HCT116 (cell line): Measurements from ENCODE around the gene GSTO1. TPM values are rescaled to one million over a fixed set of nuclear protein-coding genes. Genes with fewer than 3 reads are reported as not detected.

Experiments used
- ATAC-seq: fragments of 200-7000 bp; cut with Tn5 transposase; 2 replicates; pipeline ENCODE4 v1.9.1; 2020; ENCODE audit warnings: mild to moderate bottlenecking, moderate library complexity
- BruUV-seq: library from RNA; stranded (reverse); fragments of 400-500 nt; replicated peaks from 2 replicates; lab custom pipeline; 2021; lab: Mats Ljungman, UMichigan
- CTCF ChIA-PET: fragments of 300-600 bp; sonication (Branson Sonifier 250); formaldehyde crosslinking; loops from one replicate; lab custom pipeline; 2021; ENCODE audit warnings: antibody characterized with exemption; lab: Charles Lee
- POLR2A ChIA-PET: fragments of 300-600, 350-600 bp; sonication (Branson Sonifier 250); formaldehyde crosslinking; loops from one replicate; lab custom pipeline; 2021; ENCODE audit warnings: antibody characterized with exemption; lab: Charles Lee
- RAD21 ChIA-PET, 2 experiments: fragments of 300-600 bp; sonication (Branson Sonifier 250); formaldehyde crosslinking; loops; one replicate each; lab custom pipeline; 2023; ENCODE audit warnings: low total read pairs in 2 of 2; ENCODE audit not compliant: uncharacterized antibody in 2 of 2, unreplicated experiment in 2 of 2, low non-redundant PET in 1 of 2; lab: Charles Lee
- DNase-seq: peaks from one replicate; pipeline ENCODE4 v3.0.0-alpha.2; 2010; ENCODE audit warnings: low read depth, low spot score
- H2AFZ ChIP-seq: fragments of 200-600 bp; shearing (Covaris generic), sonication (generic); 2 replicates; pipeline ENCODE4 v1.6.1; 2017; ENCODE audit warnings: low read depth, mixed run types, mixed read lengths, antibody characterized with exemption, low read length; ENCODE audit not compliant: poor library complexity, severe bottlenecking
- H3K27ac ChIP-seq: 2 replicates; pipeline ENCODE4 v1.5.1; 2012; ENCODE audit warnings: low read depth, low read length
- H3K27me3 ChIP-seq: fragments of 200-600 bp; sonication (generic); 2 replicates; pipeline ENCODE4 v1.6.1; 2016; ENCODE audit warnings: mixed run types, low read length, mixed read lengths; ENCODE audit not compliant: insufficient read depth
- H3K36me3 ChIP-seq, 2 experiments: fragments of 200-500 bp in 1 of 2; fragments of 200-600 bp in 1 of 2; sonication (Bioruptor generic) in 1 of 2; sonication (generic) in 1 of 2; 2 replicates each; pipeline versions ENCODE4 v1.5.1 to v1.6.1; 2014 to 2016; ENCODE audit warnings: low read length in 2 of 2, inconsistent platforms in 1 of 2, mixed read lengths in 1 of 2, mixed run types in 1 of 2; ENCODE audit not compliant: insufficient read depth in 2 of 2, control insufficient read depth in 1 of 2
- H3K4me1 ChIP-seq, 2 experiments: fragments of 200-600 bp in 1 of 2; sonication (generic) in 1 of 2; 2 replicates each; pipeline versions ENCODE4 v1.5.1 to v1.6.1; 2012 to 2017; ENCODE audit warnings: low read length in 2 of 2, inconsistent platforms in 1 of 2, mild to moderate bottlenecking in 1 of 2, mixed read lengths in 1 of 2, mixed run types in 1 of 2, moderate library complexity in 1 of 2; ENCODE audit not compliant: insufficient read depth in 2 of 2, control insufficient read depth in 1 of 2
- H3K4me2 ChIP-seq: fragments of 200-600 bp; sonication (generic); 2 replicates; pipeline ENCODE4 v1.6.1; 2017; ENCODE audit warnings: mixed run types, low read length, mixed read lengths
- H3K4me3 ChIP-seq, 2 experiments: fragments of 200-600 bp in 1 of 2; sonication (generic) in 1 of 2; replicated peaks in 1 of 2; 2 replicates each; pipeline ENCODE4 v1.5.1; 2011 to 2016; ENCODE audit warnings: low read length in 2 of 2, control low read depth in 1 of 2, low read depth in 1 of 2, mild to moderate bottlenecking in 1 of 2, mixed read lengths in 1 of 2, mixed run types in 1 of 2
- H3K79me2 ChIP-seq: fragments of 200-600 bp; sonication (generic); 2 replicates; pipeline ENCODE4 v1.6.1; 2017; ENCODE audit warnings: mild to moderate bottlenecking, mixed run types, low read length, moderate library complexity, mixed read lengths; ENCODE audit not compliant: insufficient read depth
- H3K9ac ChIP-seq: fragments of 200-600 bp; sonication (generic); 2 replicates; pipeline ENCODE4 v1.6.1; 2016; ENCODE audit warnings: low read length, mixed read lengths
- H3K9me2 ChIP-seq: fragments of 200-600 bp; sonication (generic), shearing (Covaris generic); 2 replicates; pipeline ENCODE4 v1.6.1; 2017; ENCODE audit warnings: mixed run types, mild to moderate bottlenecking, moderate library complexity; ENCODE audit not compliant: insufficient read depth
- H3K9me3 ChIP-seq, 2 experiments: fragments of 200-500 bp in 1 of 2; fragments of 200-600 bp in 1 of 2; sonication (Bioruptor generic) in 1 of 2; sonication (generic) in 1 of 2; 2 replicates each; pipeline ENCODE4 v1.6.1; 2014 to 2017; ENCODE audit warnings: low read length in 2 of 2, mixed read lengths in 2 of 2, inconsistent platforms in 1 of 2, low read depth in 1 of 2, mild to moderate bottlenecking in 1 of 2, mixed run types in 1 of 2, moderate library complexity in 1 of 2; ENCODE audit not compliant: control insufficient read depth in 1 of 2, insufficient read depth in 1 of 2
- H4K20me1 ChIP-seq: fragments of 200-600 bp; sonication (generic), shearing (Covaris generic); 2 replicates; pipeline ENCODE4 v1.6.1; 2017; ENCODE audit warnings: mixed run types, mild to moderate bottlenecking, moderate library complexity; ENCODE audit not compliant: insufficient read depth
- intact Hi-C: fragments of 100-400 bp; cut with micrococcal nuclease; formaldehyde crosslinking; loops from 2 replicates; pipeline ENCODE4 v1.10.0; 2022
- total RNA-seq: library from RNA; stranded (reverse); gene quantifications from one replicate; pipeline ENCODE4 v1.2.1, GENCODE V29; 2021; ENCODE audit not compliant: unreplicated experiment
- TF ChIP-seq, protein P1 (sequence below): IDR thresholded peaks from 2 replicates; pipeline ENCODE4 v1.6.1; 2011; ENCODE audit warnings: mild to moderate bottlenecking, low read length, moderate library complexity; ENCODE audit not compliant: insufficient replicate concordance; ENCODE audit errors: extremely low read depth
- TF ChIP-seq, protein P2 (sequence below), 3 experiments: fragments of 200-600 bp in 1 of 3; sonication (generic) in 1 of 3; IDR thresholded peaks in 2 of 3; conservative IDR thresholded peaks in 1 of 3; 2 replicates each; pipeline ENCODE4 v1.5.1; 2012 to 2017; ENCODE audit warnings: low read depth in 2 of 3, low read length in 2 of 3, antibody characterized with exemption in 1 of 3, borderline replicate concordance in 1 of 3, control low read depth in 1 of 3, mild to moderate bottlenecking in 1 of 3, mixed read lengths in 1 of 3, mixed run types in 1 of 3, moderate library complexity in 1 of 3; ENCODE audit not compliant: insufficient read depth in 1 of 3

The GSTO1 gene
- total RNA-seq, 1 experiment from 2014 or later = 179 TPM

DNA sequence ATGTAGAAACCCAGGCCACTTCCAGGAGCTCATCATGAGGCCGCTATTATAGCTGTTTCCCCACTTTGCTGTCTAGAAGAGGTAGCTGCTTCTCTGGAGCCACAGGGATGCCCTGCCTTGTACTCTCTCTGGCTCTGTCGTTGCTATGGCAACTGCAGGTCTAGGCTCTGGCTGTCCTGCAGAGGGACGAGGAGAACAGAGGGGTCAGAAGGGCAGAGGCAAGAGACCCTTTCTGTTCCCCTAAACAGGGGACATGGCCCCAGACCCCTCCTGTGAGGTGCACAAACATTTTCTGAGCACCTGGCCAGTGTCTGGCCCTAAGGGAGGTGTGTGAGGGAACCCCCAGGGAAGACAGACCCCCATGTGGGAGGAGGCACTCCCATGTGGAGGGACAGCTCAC, 52.2 kb downstream of the GSTO1 start:
- ChIA-PET RAD21 (interaction anchor here (0.6 to 2.2 kb wide), 4 partner anchors 32 to 248 kb away, joined by 3 to 7 read pairs (median 4); partner anchors contain the start of genes CFAP58 (in 1 of the 2) and ITPRIP (in 1 of the 2)), POLR2A (interaction anchor here (0.7 to 1.2 kb wide), 2 partner anchors 43 to 45 kb away, joined by 3 read pairs; no protein-coding TSS in a partner anchor), CTCF (interaction anchor here (0.6 to 3.9 kb wide), 11 partner anchors 11 to 316 kb away, joined by 3 to 42 read pairs (median 14); partner anchors contain the start of gene CFAP58)
- no peaks in the 10 kb centered on the region for H3K9me2 ChIP-seq
- no peak overlapping the region for H2AFZ ChIP-seq
- no TSS peak for BruUV-seq
- H3K9ac ChIP-seq = no peak overlapping the region
- no peaks in the 10 kb centered on the region; the same call in 1 of the 2 replicates for H3K79me2 ChIP-seq
- H3K4me3 ChIP-seq = no peak overlapping the region
- H4K20me1 ChIP-seq = no peaks in the 10 kb centered on the region
- no peak overlapping the region for H3K4me2 ChIP-seq
- H3K27ac ChIP-seq = no peak overlapping the region
- ATAC-seq (no peak), DNase-seq (no peak)
- H3K27me3 ChIP-seq = no peaks in the 10 kb centered on the region
- H3K36me3 ChIP-seq = peaks cover 0 to 4% of the 10 kb centered on the region in 2 experiments; a peak in 2 of 4 replicates
- TF ChIP-seq, protein P1, sequence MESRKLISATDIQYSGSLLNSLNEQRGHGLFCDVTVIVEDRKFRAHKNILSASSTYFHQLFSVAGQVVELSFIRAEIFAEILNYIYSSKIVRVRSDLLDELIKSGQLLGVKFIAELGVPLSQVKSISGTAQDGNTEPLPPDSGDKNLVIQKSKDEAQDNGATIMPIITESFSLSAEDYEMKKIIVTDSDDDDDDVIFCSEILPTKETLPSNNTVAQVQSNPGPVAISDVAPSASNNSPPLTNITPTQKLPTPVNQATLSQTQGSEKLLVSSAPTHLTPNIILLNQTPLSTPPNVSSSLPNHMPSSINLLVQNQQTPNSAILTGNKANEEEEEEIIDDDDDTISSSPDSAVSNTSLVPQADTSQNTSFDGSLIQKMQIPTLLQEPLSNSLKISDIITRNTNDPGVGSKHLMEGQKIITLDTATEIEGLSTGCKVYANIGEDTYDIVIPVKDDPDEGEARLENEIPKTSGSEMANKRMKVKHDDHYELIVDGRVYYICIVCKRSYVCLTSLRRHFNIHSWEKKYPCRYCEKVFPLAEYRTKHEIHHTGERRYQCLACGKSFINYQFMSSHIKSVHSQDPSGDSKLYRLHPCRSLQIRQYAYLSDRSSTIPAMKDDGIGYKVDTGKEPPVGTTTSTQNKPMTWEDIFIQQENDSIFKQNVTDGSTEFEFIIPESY = no peak
- TF ChIP-seq, protein P2, sequence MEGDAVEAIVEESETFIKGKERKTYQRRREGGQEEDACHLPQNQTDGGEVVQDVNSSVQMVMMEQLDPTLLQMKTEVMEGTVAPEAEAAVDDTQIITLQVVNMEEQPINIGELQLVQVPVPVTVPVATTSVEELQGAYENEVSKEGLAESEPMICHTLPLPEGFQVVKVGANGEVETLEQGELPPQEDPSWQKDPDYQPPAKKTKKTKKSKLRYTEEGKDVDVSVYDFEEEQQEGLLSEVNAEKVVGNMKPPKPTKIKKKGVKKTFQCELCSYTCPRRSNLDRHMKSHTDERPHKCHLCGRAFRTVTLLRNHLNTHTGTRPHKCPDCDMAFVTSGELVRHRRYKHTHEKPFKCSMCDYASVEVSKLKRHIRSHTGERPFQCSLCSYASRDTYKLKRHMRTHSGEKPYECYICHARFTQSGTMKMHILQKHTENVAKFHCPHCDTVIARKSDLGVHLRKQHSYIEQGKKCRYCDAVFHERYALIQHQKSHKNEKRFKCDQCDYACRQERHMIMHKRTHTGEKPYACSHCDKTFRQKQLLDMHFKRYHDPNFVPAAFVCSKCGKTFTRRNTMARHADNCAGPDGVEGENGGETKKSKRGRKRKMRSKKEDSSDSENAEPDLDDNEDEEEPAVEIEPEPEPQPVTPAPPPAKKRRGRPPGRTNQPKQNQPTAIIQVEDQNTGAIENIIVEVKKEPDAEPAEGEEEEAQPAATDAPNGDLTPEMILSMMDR (IDR thresholded peaks at IDR 0.05 in 2 of 3, conservative IDR thresholded peaks at IDR 0.05 in 1 of 3; ENCODE audit: borderline replicate concordance in 1 of 3, insufficient read depth in 1 of 3, low read depth in 2 of 3, low read length in 2 of 3) = no peak
- intact Hi-C loops = no loop called here
- H3K9me3 ChIP-seq = no peaks in the 10 kb centered on the region
- H3K4me1 ChIP-seq = peaks cover 0 to 5% of the 10 kb centered on the region in 2 experiments; a peak in 1 of 4 replicates
